Measurements from ENCODE around the gene MMP12.
A peak's percentile ranks its signal among the peaks of the same experiment; 100 is the strongest.

MMP12 gene

DNA sequence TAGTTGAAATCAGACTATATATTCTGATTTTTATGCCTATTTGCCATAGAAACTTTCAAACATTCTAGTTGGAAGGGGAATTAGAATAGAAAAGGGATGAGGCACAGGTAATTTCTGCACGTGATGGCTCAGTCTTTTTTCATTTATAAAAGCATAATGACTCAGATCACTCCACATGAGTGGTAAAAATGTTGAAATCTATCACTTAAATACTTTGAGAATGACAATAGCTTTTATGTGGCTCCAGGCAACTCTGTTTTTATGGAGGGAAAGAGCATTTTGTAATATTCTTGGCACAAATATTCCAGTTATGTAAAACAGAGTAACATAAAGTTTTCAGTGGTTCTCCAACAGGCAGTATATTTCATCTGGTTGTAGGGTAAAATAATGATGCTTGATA lies 25.5 kb downstream of the MMP12 start:
- no peak for DNase-seq

DNA sequence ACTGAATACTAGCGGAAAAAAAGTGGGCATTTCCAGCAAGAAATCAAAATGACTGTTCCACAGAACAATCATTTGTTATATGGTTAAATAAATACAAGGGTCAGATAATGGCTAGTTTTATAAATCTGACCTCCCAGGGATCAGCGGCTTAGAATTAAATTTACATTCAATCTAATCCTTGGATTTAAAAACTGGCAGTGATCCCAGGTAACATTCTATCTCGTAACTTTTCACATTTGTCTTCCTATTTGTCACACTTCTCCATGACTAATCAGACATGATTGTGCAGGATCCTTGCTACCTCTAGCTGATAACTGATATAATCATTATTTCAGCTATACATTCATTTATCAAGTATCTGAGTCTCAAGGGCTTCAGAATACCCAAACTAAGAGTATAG lies 28.5 kb downstream of the MMP12 start:
- no peak for DNase-seq

- DNase-seq, result no peak
These were observed 31.3 kb downstream of the MMP12 start, which contains the start of gene MMP3 for GRCh38 chr11:102843489-102843888. Gene MMP3, minus strand, starts transcription at chr11:102843609. Its CDS starts 63 bp downstream, at chr11:102843546.

GRCh38 chr11:102842930-102843329 lies 31.9 kb downstream of the MMP12 start:
- DNase-seq, result no peak

DNA sequence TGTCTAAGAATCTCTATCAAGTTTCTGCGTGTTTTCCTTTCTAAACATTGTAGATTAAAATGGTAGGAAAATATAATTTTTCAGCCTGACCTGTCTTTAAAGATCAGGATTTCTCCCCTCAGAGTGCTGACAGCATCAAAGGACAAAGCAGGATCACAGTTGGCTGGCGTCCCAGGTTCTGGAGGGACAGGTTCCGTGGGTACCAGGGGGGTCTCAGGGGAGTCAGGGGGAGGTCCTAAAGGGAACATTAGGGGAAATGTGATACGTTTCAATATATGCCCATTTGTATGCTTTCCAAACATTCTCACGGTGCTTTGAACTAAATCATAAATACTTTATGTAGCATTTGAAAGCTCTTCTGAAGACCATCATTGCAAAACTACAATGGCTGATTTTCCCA lies 34.8 kb downstream of the MMP12 start:
- no peak for DNase-seq

DNA sequence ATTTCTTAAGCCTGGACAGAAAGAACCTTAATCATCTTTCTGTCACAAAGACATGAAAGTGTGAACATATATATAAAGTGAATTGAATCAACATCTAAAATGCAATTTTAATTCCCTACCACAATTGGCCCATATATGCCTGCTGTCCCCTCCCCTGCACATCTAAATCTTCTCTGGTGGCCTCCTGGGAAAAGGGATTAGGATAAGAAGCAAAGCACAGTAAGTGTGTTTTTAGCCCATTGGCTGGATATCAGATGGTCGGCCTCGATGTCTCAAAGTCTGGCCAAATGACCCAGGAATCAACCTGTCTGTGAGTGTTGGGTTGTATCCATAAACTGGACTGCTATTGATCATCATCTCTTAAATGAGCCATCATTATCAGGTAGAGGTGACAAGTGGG lies 37.1 kb downstream of the MMP12 start:
- peak; percentile 33 for DNase-seq

DNA sequence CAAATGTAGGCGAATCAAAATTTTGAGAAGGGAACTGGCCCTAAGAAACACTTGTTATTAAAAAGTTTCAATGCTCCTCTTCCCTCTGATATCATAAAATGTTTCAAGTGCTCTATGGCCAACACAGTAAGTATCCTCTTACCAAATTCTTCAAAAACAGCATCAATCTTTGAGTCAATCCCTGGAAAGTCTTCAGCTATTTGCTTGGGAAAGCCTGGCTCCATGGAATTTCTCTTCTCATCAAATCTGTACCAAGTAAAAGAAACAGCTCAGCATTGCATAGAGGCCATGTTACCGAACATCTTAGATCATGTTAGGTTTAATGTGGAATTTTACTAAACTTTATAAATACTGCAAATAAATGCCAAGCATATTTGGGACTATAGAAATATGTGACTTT lies 37.6 kb downstream of the MMP12 start:
- no peak for DNase-seq

GRCh38 chr11:102836290-102836875 lies 38.4 kb downstream of the MMP12 start:
- DNase-seq, result no peak

DNA sequence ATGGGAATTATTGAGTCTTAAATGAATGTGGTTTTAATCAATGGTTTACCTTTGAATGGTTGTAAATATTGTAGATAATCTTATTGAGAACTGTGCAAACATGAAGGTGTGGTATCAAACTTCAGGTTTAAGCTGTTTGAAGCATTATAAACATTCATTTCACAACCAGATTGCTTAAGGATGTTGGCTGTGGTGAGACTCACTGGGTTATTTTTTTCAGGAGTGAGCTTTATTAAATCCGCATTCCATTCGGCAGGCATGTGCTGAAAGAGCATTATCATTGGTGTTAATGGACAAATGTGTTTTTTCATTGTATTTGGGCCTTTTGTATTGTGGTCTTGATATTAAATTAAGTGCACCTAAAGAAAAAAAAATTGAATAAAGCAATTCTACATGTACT lies 41.1 kb downstream of the MMP12 start:
- no peak for DNase-seq

GRCh38 chr11:102832612-102833011 lies 42.2 kb downstream of the MMP12 start:
- no peak for DNase-seq

DNA sequence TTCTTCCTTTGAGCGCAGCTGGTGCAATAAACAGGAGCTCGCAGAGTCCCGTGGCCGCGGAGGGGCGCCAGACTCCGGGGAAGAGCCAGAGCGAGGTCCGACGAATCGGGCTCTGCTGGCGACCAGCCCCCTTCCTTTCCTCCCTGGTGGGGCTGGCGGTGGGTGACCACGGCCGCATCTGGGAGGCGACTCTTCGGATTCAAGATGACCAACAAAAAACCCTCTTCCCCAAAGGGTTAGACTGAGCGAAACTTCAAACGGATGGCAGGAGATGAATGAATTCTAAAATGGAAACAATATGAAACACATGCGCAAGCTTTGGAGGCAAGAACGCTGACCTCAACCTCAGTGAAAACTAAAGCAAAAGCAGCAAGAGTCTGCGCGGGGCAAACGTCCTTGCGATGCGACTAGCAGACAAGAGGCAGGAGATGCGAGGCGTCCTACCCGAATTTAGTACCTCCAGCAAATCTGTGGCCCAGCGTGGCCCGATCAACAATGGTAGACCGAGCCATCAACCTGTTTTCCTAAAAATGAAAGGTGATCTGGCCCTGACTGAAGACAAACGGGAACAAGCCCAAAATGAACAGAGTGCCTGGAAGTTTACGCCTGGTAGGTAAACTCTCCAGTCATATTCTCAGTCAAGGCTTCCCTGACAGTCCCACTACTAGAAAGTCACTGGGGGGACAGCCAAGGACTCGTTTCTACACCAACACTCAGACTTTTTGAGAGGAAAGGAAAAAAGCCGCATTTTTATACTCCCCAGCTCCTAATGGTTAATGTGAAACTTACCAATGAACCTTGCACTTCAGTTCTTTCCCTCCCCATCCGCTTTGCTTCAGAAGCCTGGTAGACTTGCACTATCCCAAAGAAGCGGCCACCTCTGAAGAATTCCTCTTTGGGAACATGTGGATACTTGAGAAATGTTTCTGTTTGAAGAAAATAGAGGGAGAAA lies 43.0 kb downstream of the MMP12 start:
- no peak for DNase-seq

DNA sequence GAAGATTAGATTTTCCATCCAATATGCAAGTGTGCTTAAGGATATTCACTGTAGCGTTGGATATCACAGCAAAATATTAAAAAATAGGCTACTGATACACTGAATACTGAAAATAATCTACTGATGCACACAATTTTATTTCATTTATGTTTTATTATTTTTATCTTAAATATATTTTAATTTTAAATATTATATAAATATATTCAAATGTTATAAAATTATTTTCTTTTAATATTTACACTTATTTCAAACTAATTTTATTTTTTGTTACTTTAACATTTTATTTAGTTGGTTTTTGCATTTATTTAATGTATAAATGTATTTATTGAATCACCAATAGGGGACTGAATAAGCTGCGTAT lies 43.7 kb downstream of the MMP12 start:
- DNase-seq, result no peak

DNA sequence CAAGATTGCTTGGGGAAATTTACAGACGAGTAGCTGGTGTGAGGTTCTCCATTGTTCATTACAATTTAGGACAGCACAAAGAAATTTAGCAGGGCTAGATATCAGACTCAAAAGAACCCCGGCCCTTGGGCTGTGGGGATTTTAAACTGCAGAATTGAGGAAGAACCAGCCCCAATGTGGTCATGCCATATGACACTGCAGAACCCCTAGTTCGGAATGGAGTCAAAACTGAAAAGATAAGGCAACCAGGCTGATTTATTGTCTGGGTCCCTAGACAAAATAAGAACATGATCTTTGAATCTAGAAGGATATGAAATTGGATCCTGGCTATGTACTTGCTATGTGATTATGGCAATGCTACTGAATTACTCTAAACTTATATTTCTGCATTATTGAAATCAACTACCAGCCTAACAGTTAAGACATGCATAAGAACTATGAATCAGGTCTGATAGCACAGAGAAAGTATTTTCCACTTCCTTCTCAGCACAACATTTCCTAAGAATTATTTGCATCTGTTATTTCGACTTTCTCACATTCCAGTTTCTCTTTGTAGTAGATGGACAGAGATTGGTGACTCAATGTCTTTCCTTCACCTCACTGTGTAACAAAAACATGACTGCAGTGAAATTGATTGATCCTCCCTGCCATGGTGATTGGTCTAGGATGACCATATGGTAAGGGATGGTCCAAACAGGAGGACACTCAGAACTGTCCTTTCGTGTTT lies 44.6 kb downstream of the MMP12 start:
- DNase-seq, result no peak

DNA sequence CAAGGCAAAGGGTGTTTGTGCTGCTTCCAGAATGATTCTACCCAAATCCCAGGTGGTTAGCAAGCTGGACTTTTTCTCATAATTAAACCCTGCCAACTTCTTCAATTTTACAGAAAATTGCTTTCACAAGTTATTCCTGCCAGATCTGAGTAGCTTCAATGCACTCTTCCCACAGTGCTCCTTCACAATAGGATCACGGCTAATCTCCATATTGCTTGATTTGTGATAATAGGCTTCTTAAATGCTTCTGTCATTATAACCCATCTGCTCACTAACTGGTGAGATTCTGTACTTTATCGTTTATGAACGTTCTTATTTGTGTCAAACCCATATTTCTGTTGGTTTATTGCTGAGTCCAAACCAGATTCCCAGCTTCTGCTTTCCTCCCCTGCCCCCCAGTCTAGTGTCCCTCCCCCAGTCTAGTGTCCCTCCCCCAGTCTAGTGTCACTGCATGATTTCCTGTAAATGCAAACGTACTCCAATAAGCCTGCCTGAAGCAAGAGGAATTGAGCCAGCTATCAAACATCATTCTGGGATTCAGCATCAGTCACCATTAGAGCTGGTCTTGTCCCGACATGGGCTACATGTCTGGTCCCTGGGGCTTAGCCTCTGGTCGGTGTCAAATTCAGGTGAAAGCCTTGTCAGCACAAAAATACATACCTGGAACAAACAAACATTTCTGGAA lies 45.3 kb downstream of the MMP12 start:
- peak; percentile 27 for DNase-seq

DNA sequence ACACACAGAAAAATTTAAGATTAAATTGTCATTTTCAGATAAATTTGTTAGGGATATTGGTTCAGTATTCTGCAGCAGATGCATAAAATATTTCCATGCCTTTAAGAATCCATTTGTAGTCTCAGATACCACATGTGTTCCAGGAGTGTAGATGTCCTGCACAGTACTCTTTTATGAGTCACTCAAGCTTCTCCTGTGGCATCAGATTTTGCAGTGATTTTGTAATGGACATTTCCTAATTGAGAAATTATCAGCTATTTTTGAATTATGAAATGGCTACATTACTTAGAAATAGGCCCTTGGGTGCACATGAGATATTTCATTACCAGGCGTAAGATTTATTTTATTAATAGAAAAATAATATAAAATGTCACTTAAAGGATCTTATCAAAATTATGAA lies 50.2 kb downstream of the MMP12 start:
- no peak for DNase-seq

DNA sequence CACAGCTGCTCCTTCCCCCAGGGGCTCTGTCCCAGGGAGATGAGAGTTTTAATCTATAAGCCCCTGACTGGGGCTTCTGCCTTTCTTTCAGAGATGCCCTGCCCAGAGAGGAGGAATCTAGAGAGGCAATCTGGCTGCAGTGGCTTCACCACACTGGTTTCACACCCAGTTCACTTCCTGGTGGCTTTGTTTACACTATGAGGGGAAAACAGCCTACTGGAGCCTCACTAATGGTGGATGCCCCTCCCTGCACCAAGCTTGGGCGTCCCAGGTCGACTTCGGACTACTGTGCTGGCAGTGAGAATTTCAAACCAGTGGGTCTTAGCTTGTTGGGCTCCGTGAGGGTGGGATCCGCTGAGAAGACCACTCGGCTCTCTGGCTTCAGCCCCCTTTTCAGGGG lies 55.3 kb downstream of the MMP12 start:
- DNase-seq, result no peak

- no peak for DNase-seq
These were observed 61.3 kb downstream of the MMP12 start for GRCh38 chr11:102813484-102813883.

Data from NCI-H524 treated with DMSO at 0.1 percent for 48 hours (cell line).